Hepatocyte (in vitro differentiated cells): ENCODE results near the gene CPOX.

ENCODE experiments used
- CTCF ChIP-seq: fragments of 200-600 bp; sonication (generic); IDR thresholded peaks from 2 replicates; pipeline ENCODE4 v1.5.1; 2016; ENCODE audit warnings: antibody characterized with exemption, mild to moderate bottlenecking; ENCODE audit not compliant: poor library complexity
- EZH2 ChIP-seq: fragments of 200-600 bp; sonication (generic); IDR thresholded peaks from 2 replicates; pipeline ENCODE4 v1.6.1; 2016; ENCODE audit warnings: antibody characterized with exemption, mild to moderate bottlenecking, borderline replicate concordance
- EZH2phosphoT487 ChIP-seq: fragments of 200-600 bp; sonication (generic); IDR thresholded peaks from one replicate; pipeline ENCODE4 v1.6.1; 2018; ENCODE audit warnings: antibody characterized with exemption, mild to moderate bottlenecking, low read depth, moderate library complexity; ENCODE audit not compliant: unreplicated experiment, severe bottlenecking

- TF ChIP-seq CTCF (no peak), EZH2phosphoT487 (no peak), EZH2 (no peak)
These were observed 35.1 kb downstream of the CPOX start for GRCh38 chr3:98558100-98558827.
